22Rv1 (cell line): ENCODE measurements around the gene XYLT2.

Experiments used
- ZFX ChIP-seq: fragments of 450-650 bp; IDR thresholded peaks from 2 replicates; pipeline ENCODE4 v1.6.1; 2017; ENCODE audit warnings: antibody characterized with exemption, borderline replicate concordance
- TF ChIP-seq, protein P1 (sequence below): fragments of 450-650 bp; IDR thresholded peaks from 2 replicates; pipeline ENCODE4 v1.5.1; 2017; ENCODE audit warnings: mild to moderate bottlenecking

DNA sequence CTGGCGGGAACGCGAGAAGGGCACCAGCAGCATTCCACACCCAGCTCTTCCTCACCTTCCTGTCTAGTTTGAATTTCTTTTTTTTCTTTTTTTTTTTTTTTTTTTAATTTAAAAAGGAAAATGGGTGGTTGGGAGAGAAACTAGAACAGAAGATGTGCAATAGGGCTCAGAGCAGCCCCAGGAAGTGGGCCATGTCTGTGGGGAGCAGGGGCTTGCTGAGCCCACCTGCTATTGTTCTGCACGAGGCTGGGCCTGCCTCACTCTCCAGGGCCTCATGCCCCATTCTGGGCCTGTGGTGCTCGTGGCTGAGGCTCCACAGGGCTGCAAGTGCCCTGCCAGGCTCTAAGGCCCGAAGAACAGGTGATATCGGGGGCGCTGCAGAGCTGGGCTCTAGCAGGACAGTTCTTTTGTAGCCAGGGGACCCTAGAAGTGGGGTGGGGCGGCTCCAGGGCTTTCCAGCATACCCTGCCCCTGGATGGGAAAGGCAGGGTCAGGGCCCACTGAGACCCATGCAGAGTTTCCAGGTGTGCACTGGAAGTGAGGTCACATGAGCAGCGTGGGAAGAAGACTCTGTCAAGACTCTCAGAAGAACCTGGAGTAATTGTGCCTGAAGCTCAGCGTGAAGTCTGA, 14.7 kb downstream of the XYLT2 start:
- TF ChIP-seq, protein P1, sequence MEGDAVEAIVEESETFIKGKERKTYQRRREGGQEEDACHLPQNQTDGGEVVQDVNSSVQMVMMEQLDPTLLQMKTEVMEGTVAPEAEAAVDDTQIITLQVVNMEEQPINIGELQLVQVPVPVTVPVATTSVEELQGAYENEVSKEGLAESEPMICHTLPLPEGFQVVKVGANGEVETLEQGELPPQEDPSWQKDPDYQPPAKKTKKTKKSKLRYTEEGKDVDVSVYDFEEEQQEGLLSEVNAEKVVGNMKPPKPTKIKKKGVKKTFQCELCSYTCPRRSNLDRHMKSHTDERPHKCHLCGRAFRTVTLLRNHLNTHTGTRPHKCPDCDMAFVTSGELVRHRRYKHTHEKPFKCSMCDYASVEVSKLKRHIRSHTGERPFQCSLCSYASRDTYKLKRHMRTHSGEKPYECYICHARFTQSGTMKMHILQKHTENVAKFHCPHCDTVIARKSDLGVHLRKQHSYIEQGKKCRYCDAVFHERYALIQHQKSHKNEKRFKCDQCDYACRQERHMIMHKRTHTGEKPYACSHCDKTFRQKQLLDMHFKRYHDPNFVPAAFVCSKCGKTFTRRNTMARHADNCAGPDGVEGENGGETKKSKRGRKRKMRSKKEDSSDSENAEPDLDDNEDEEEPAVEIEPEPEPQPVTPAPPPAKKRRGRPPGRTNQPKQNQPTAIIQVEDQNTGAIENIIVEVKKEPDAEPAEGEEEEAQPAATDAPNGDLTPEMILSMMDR = no peak
- TF ChIP-seq ZFX = no peak
